ENCODE results near the gene ADRB1.

The ADRB1 gene

DNA sequence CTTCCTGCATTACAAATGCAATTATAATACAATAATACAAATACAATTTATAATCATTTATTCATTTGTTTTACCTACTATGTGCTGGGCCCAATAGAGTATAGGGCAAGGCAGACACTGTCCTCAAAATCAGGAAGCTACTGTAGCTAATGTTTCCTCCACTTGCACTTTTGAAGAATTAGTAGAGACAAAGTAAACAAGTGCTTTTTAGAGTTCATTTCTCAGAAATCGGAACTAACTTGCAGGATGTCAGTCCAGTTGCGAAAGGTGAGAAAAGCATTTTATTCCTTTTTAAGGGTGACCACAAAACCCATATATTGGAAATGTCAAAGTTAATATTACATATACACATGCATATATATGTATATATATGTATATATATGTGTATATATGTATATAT lies 14.2 kb downstream of the ADRB1 start:
- no peak for DNase-seq (ENCODE audit: insufficient read length, low spot score)
- no peak for FAIRE-seq
- TF ChIP-seq POLR2A (IDR thresholded peaks at IDR 0.05; ENCODE audit: low read depth, low read length), result no peak

DNA sequence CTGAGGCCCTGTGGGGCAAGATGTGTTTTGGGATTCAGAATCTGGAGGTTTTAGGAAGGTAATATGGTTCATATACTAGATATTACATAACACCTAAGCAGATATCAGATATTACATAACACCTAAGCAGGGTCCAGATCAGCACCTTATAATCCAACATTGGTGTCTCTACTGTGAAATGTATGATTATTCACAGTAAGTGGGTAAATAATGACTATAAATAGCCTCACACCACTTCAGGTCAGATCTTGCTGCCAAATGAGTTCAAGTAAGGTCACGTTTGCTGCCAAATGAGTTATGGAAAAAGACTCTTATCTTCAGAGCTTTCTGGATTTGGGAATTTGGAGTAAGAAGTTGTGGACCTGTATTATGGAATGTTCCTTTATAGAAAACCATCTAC lies 14.6 kb downstream of the ADRB1 start:
- no peak for TF ChIP-seq POLR2A (IDR thresholded peaks at IDR 0.05; ENCODE audit: low read depth, low read length)
- FAIRE-seq (no peak), DNase-seq (ENCODE audit: insufficient read length, low spot score) (no peak)

DNA sequence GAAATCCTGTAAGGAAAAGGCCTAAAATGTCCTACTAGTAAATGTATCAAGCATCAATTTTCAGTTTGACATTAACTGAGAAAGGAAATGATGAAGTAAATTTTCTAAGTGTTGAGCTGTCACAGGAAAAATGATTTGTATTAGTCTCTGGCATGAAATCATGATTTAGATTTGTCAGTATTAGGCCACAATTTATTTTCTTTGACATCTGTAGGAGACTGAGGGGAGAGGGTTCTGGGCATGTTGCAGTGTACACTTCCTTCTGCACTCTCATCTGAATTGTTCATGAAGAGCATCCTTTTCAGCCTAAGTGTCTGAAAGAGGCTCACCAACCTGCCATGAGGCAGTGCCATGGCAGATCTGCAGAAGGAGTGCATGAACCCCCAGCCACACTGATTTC lies 15.9 kb downstream of the ADRB1 start:
- DNase-seq (ENCODE audit: insufficient read length, low spot score) (no peak), FAIRE-seq (no peak)
- no peak for TF ChIP-seq POLR2A (IDR thresholded peaks at IDR 0.05; ENCODE audit: low read depth, low read length)

DNA sequence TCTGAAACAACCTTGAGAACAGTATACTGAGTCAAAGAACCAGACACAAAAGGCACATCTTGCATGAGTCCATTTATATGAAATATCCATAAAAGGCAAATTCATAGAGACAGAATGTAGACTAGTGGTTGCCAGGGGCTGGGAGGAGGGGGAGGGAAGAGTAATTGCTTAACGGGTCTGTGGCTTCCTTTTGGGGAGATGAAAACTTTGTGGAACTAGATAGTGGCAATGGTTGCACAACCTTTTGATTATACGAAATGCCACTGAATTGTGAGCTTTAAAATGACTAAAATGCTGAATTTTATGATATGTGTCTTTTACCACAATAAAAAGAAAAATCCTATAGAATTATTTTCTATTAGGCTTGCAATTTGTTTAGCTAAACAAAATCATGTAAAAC lies 16.8 kb downstream of the ADRB1 start:
- TF ChIP-seq POLR2A (IDR thresholded peaks at IDR 0.05; ENCODE audit: low read depth, low read length), result no peak
- DNase-seq (ENCODE audit: insufficient read length, low spot score) (no peak), FAIRE-seq (no peak)

DNA sequence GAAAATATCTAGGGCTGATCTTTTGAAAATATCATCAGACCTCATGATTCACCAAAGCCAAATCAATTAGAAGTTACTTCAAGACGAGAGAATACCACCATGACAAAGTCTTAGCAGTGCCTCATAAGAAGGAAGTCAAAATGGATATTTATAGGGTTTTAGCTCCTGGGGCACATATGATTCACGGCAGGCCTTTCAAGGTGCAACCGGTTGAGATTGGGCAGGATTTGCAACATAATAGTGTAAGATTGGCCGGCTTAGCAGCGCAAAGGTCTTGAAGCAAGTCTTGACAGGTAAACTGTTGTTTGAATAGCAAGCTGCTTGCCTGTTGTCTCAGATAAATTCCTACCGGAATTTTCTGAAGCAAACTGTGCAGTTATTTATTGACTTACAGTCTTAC lies 17.5 kb downstream of the ADRB1 start:
- no peak for DNase-seq (ENCODE audit: insufficient read length, low spot score)
- FAIRE-seq, result no peak
- TF ChIP-seq POLR2A (IDR thresholded peaks at IDR 0.05; ENCODE audit: low read depth, low read length), result no peak

DNA sequence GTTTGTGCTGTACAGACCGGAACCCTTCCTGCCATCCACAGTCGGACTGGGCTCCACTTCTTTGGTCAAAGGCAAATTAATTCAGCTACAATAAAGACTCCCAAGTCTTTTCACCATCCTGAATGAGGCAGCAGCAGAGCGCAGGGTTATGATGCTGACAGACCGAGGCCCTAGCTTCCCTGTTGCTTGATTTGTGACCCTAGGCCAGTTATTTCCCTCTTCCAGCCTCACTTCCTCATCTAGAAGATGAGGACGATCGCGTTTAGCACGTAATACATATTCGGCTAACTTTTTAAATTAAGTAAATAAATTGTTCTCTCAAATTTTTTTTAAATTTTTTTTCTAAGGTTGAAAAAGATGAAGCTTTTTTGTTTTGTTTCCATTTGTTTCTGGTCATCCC lies 18.1 kb downstream of the ADRB1 start:
- no peak for FAIRE-seq
- TF ChIP-seq POLR2A (IDR thresholded peaks at IDR 0.05; ENCODE audit: low read depth, low read length), result no peak
- DNase-seq (ENCODE audit: insufficient read length, low spot score), result no peak

DNA sequence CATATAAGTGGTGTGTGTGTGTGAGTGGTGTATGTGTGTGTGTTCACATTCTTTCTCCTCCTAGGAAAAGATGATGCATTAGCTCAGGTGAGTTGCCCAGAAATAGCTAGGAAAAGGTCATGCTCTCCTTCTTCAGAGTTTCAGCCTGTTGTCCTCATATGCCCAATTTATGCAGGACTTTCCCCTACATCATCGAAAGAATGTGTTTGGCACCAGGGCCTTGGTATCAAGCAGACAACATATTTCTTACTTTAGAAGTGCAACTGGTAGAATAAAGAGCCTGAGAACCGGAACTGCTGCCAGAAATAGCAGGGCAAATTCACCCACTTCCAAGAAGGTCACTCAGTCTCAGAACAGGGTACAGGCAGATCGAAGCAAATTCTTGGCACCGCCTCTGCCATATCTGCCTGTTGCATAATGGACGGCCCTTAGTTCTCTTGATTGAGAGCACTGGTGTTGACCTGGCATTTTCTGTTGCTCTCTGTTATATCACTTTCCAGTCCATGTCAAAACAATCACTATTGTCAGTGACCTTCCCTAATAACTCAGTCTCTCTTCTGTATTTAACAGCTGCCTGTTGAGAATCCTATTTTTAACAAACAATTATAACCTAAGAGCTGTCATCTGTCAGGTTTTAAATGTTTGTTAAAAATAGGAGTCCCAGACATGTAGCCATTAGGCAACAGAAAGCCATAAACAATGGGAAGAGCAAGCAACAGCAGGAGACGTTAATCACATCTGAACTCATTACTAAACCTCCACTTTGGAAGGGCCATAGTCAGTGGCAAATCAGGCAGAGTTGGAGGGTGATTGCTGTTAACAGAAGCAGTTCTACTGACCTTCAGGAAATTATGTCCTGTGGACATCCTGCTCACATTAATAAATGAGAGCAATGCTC lies 20.7 kb downstream of the ADRB1 start:
- DNase-seq (ENCODE audit: insufficient read length, low spot score), result no peak
- FAIRE-seq, result no peak
- no peak for TF ChIP-seq POLR2A (IDR thresholded peaks at IDR 0.05; ENCODE audit: low read depth, low read length)

DNA sequence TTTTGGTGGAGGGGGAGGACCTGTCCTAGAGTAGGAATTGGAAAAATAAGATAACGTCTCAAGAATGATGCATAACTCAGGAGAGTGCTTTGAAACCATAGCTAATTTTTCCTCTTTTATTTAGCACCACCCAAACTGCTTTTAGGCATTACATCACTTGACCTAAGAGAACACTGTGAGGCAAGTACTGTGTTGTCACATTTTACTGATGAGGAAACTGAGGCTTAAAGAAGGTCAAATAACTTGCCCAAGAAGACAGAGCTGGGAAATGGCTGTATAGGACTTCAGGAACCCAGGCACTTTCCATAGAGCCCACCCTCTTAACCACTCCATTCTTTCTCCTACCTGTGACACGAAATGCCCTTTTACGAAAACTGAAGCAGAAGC lies 21.4 kb downstream of the ADRB1 start:
- FAIRE-seq (no peak), DNase-seq (ENCODE audit: insufficient read length, low spot score) (no peak)
- no peak for TF ChIP-seq POLR2A (IDR thresholded peaks at IDR 0.05; ENCODE audit: low read depth, low read length)

DNA sequence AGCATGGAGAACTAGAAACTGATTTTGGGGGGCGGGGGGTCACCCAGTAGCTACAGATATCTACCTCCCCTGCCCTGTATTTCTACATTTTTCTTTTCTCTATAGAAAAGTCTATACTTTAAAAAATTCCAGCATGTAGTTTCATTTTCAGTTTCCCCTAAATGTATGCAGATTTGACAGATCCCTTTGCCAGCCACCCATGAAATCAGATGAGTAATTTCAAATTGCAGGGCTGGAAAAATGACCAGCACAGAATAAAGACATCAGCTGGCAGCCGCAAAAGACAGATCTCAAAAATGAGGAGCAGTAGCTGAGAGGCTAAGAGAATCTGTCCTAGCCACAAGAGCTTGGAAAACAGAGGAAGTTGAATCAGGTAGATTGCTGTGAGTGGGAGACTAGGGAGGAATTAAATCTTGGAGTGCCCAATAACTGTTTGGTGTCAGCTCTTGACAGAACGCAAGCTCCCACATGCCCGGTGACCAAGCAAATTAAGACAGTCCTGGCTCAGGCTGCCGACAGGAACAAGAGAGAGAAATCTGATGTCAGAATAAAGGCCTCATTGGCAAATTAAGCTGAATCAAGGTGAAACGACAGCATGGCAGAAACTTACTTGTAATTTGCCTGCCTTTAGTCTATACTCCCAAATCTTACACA lies 24.5 kb downstream of the ADRB1 start:
- FAIRE-seq (no peak), DNase-seq (ENCODE audit: insufficient read length, low spot score) (no peak)
- no peak for TF ChIP-seq POLR2A (IDR thresholded peaks at IDR 0.05; ENCODE audit: low read depth, low read length)

DNA sequence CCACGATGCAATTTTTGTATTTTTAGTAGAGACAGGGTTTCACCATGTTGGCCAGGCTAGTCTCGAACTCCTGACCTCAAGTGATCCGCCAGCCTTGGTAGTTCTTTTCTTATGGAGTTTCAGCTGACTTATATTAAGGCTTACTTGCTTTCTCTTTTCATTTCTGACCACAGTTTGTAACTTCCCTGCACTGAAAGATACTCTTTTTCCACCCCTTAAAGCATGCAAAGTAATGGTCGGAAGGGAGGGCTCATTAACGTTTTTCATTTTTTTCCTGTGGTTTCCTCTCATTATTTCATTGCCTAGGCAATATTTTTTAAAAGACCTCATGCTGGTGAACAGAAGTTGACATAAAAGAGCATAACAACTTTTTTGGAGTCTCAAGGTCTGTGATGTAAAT lies 27.0 kb downstream of the ADRB1 start:
- DNase-seq (ENCODE audit: insufficient read length, low spot score) (no peak), FAIRE-seq (no peak)
- TF ChIP-seq POLR2A (IDR thresholded peaks at IDR 0.05; ENCODE audit: low read depth, low read length), result no peak

DNA sequence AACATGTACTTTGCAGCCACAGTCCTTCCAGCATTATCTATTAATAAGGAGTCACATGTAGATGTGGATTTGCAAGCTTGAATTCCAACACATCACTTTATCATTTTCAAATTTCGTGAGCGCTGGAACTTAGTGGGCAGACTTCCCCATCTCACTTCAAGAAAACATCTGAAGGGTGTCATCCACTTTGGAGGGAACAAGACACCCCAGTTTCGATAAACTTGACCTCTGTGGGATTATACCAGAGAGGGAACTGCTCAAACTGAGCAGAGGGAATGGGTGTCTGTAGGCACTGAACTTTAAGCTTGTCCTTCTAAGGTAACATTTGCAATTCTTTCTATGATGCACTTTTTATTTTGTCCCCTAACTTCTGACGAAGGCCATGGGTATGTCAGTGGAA lies 27.5 kb downstream of the ADRB1 start:
- FAIRE-seq, result no peak
- DNase-seq (ENCODE audit: insufficient read length, low spot score), result no peak
- no peak for TF ChIP-seq POLR2A (IDR thresholded peaks at IDR 0.05; ENCODE audit: low read depth, low read length)

DNA sequence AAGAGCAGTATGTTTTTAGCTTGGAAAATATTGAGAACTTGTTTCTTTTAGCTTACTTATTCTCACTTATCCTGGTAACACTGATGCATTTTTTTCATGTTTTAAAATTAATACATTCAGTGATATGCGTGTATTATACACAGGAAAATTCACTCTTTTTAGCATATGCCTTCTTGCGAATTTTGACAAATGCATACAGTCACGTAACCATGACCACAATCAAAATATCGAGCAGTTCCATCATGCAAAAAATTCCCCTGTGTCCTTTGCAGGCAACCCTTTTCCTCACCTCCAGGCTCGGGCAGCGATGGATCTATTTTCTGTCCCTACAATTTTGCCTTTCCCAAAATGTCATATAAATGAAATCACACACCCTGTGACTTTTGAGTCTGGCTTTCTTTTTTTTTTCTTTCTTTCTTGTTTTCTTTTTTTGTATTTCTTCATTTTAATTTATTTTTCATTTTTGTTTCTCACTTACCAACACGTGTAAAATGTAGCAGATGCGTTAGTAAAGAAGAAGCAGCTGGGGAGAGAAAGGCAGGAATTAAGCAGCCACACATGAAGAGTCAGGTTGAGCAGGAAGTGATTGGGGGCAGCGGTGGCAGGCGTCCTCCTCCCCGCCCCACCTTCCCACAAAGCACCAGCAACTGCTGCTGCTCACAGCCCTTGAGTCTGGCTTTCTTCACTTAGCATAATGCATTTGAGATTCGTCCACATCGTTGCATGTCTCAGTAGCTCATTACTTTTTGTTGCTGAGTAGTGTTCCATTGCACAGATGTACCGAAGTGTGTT lies 29.9 kb downstream of the ADRB1 start:
- no peak for TF ChIP-seq POLR2A (IDR thresholded peaks at IDR 0.05; ENCODE audit: low read depth, low read length)
- DNase-seq (ENCODE audit: insufficient read length, low spot score), result no peak
- FAIRE-seq, result no peak

DNA sequence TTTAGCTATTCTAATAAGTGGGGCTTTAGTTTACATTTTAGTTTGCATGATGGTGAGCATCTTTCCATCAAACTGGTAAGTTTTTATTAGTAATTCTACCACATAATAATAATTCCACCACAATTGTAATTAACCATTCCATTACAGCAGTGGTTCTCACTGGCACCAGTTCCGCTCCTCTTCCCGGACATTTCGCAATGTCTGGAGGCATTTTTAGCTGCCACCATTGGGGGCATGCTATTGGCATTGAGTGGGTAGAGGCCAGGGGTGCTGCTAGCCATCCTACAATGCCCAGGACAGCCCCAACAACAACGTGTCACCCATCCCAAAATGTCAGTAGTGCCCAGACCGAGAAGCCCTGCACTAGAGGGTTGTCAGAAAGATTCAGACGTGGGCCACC lies 31.4 kb downstream of the ADRB1 start:
- FAIRE-seq, result no peak
- no peak for DNase-seq (ENCODE audit: insufficient read length, low spot score)
- no peak for TF ChIP-seq POLR2A (IDR thresholded peaks at IDR 0.05; ENCODE audit: low read depth, low read length)

DNA sequence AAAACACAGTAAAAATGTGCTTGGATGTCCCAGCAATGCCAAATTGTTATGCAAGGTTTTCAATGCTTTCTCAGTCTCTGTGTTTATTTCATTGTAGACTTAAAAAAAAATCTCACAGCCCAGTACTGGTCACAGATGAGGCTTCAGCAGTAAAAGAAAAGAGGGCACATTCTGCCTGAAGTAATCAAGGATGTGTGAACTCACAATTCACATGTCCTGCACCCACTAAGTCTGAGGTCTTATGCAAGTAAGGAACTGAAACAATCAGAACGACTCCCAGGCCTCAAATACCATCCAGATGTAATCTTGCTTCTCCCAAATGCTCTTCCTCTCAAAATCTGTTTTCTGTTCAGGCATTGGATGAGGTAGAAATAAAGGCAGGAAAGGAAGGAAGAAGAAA lies 33.7 kb downstream of the ADRB1 start:
- no peak for DNase-seq (ENCODE audit: insufficient read length, low spot score)
- TF ChIP-seq POLR2A (IDR thresholded peaks at IDR 0.05; ENCODE audit: low read depth, low read length), result no peak
- no peak for FAIRE-seq
